GM19372 (cell line): ENCODE results near the gene PLAGL2.

Experiments used
- ATAC-seq: cut with Tn5 transposase; IDR thresholded peaks from one replicate; pipeline ENCODE4 v1.9.1; 2021; ENCODE audit warnings: mild to moderate bottlenecking, low read depth, moderate library complexity; ENCODE audit not compliant: unreplicated experiment

Gene PLAGL2

GRCh38 chr20:32153771-32154170 is 53.8 kb downstream of the PLAGL2 start:
- ATAC-seq = no peak

- ATAC-seq = no peak
These were observed 54.3 kb downstream of the PLAGL2 start for GRCh38 chr20:32153156-32153665.

- no peak for ATAC-seq
These were observed 55.0 kb downstream of the PLAGL2 start for GRCh38 chr20:32152421-32153155.

- no peak for ATAC-seq
These were observed 57.2 kb downstream of the PLAGL2 start for GRCh38 chr20:32150291-32150848.

- no peak for ATAC-seq
These were observed 57.9 kb downstream of the PLAGL2 start for GRCh38 chr20:32149566-32150170.

GRCh38 chr20:32144898-32145662 is 62.5 kb downstream of the PLAGL2 start:
- no peak for ATAC-seq

GRCh38 chr20:32142991-32143390 is 64.6 kb downstream of the PLAGL2 start:
- no peak for ATAC-seq
